A549 (cell line): ENCODE data around the gene BRSK2.
A peak's percentile ranks its signal among the peaks of the same experiment; 100 is the strongest.

Source experiments
- BCL3 ChIP-seq: fragments of >200 bp; sonication (Bioruptor Twin); formaldehyde crosslinking; IDR thresholded peaks from 3 replicates; pipeline ENCODE4 v1.6.1; 2016
- BHLHE40 ChIP-seq: IDR thresholded peaks from 2 replicates; pipeline ENCODE4 v1.6.1; 2012; ENCODE audit warnings: low read depth, low read length, inconsistent platforms
- CBX8 ChIP-seq: fragments of 200-600 bp; sonication (generic); IDR thresholded peaks from 2 replicates; pipeline ENCODE4 v1.6.1; 2016
- HOXB13 ChIP-seq: fragments of 250-450 bp; sonication (Bioruptor Pico); IDR thresholded peaks from 2 replicates; pipeline ENCODE4 v1.5.0; 2020; ENCODE audit warnings: low read depth, mild to moderate bottlenecking, moderate library complexity
- JUNB ChIP-seq: fragments of >200 bp; sonication (Bioruptor Twin); formaldehyde crosslinking; IDR thresholded peaks from 2 replicates; pipeline ENCODE4 v1.6.1; 2016
- MAX ChIP-seq: IDR thresholded peaks from 2 replicates; pipeline ENCODE4 v1.6.1; 2012
- POLR2A ChIP-seq: IDR thresholded peaks from 2 replicates; pipeline ENCODE4 v1.6.1; 2012; ENCODE audit warnings: mild to moderate bottlenecking, low read length
- RAD21 ChIP-seq, 2 experiments: fragments of >200 bp in 1 of 2; sonication (Bioruptor Twin) in 1 of 2; formaldehyde crosslinking in 1 of 2; IDR thresholded peaks in 1 of 2; conservative IDR thresholded peaks in 1 of 2; 2 replicates in 1 of 2; 3 replicates in 1 of 2; pipeline ENCODE4 v1.6.1; 2012 to 2018; ENCODE audit warnings: inconsistent platforms in 1 of 2
- SMC3 ChIP-seq: fragments of >200 bp; sonication (Bioruptor Twin); formaldehyde crosslinking; IDR thresholded peaks from 3 replicates; pipeline ENCODE4 v1.6.1; 2018; ENCODE audit warnings: inconsistent platforms
- TF ChIP-seq, protein P1 (sequence below): fragments of >200 bp; sonication (Bioruptor Twin); formaldehyde crosslinking; IDR thresholded peaks from 3 replicates; pipeline ENCODE4 v1.5.1; 2016
- TF ChIP-seq, protein P2 (sequence below): fragments of 150-350 bp; IDR thresholded peaks from 2 replicates; pipeline ENCODE4 v1.6.1; 2014; ENCODE audit warnings: low read depth, mild to moderate bottlenecking, low read length
- TF ChIP-seq, protein P3 (sequence below): fragments of 200-600 bp; sonication (generic); IDR thresholded peaks from 2 replicates; pipeline ENCODE4 v1.6.1; 2016; ENCODE audit warnings: antibody characterized with exemption, mild to moderate bottlenecking, moderate library complexity

GRCh38 chr11:1401656-1402221, 12.0 kb downstream of the BRSK2 start:
- TF ChIP-seq, protein P1, sequence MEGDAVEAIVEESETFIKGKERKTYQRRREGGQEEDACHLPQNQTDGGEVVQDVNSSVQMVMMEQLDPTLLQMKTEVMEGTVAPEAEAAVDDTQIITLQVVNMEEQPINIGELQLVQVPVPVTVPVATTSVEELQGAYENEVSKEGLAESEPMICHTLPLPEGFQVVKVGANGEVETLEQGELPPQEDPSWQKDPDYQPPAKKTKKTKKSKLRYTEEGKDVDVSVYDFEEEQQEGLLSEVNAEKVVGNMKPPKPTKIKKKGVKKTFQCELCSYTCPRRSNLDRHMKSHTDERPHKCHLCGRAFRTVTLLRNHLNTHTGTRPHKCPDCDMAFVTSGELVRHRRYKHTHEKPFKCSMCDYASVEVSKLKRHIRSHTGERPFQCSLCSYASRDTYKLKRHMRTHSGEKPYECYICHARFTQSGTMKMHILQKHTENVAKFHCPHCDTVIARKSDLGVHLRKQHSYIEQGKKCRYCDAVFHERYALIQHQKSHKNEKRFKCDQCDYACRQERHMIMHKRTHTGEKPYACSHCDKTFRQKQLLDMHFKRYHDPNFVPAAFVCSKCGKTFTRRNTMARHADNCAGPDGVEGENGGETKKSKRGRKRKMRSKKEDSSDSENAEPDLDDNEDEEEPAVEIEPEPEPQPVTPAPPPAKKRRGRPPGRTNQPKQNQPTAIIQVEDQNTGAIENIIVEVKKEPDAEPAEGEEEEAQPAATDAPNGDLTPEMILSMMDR, result no peak
- TF ChIP-seq POLR2A (no peak), SMC3 (no peak), BCL3 (no peak), MAX (no peak), JUNB (no peak), RAD21 (conservative IDR thresholded peaks at IDR 0.05 in 1 of 2, IDR thresholded peaks at IDR 0.05 in 1 of 2) (no peak), CBX8 (no peak), HOXB13 (CRISPR knock-in tag) (no peak), BHLHE40 (no peak)
- TF ChIP-seq, protein P2, sequence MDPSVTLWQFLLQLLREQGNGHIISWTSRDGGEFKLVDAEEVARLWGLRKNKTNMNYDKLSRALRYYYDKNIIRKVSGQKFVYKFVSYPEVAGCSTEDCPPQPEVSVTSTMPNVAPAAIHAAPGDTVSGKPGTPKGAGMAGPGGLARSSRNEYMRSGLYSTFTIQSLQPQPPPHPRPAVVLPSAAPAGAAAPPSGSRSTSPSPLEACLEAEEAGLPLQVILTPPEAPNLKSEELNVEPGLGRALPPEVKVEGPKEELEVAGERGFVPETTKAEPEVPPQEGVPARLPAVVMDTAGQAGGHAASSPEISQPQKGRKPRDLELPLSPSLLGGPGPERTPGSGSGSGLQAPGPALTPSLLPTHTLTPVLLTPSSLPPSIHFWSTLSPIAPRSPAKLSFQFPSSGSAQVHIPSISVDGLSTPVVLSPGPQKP, result no peak
- TF ChIP-seq, protein P3, sequence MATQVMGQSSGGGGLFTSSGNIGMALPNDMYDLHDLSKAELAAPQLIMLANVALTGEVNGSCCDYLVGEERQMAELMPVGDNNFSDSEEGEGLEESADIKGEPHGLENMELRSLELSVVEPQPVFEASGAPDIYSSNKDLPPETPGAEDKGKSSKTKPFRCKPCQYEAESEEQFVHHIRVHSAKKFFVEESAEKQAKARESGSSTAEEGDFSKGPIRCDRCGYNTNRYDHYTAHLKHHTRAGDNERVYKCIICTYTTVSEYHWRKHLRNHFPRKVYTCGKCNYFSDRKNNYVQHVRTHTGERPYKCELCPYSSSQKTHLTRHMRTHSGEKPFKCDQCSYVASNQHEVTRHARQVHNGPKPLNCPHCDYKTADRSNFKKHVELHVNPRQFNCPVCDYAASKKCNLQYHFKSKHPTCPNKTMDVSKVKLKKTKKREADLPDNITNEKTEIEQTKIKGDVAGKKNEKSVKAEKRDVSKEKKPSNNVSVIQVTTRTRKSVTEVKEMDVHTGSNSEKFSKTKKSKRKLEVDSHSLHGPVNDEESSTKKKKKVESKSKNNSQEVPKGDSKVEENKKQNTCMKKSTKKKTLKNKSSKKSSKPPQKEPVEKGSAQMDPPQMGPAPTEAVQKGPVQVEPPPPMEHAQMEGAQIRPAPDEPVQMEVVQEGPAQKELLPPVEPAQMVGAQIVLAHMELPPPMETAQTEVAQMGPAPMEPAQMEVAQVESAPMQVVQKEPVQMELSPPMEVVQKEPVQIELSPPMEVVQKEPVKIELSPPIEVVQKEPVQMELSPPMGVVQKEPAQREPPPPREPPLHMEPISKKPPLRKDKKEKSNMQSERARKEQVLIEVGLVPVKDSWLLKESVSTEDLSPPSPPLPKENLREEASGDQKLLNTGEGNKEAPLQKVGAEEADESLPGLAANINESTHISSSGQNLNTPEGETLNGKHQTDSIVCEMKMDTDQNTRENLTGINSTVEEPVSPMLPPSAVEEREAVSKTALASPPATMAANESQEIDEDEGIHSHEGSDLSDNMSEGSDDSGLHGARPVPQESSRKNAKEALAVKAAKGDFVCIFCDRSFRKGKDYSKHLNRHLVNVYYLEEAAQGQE, result peak; percentile 95
